Measurements from ENCODE around the gene TBX15.

TBX15 gene

DNA sequence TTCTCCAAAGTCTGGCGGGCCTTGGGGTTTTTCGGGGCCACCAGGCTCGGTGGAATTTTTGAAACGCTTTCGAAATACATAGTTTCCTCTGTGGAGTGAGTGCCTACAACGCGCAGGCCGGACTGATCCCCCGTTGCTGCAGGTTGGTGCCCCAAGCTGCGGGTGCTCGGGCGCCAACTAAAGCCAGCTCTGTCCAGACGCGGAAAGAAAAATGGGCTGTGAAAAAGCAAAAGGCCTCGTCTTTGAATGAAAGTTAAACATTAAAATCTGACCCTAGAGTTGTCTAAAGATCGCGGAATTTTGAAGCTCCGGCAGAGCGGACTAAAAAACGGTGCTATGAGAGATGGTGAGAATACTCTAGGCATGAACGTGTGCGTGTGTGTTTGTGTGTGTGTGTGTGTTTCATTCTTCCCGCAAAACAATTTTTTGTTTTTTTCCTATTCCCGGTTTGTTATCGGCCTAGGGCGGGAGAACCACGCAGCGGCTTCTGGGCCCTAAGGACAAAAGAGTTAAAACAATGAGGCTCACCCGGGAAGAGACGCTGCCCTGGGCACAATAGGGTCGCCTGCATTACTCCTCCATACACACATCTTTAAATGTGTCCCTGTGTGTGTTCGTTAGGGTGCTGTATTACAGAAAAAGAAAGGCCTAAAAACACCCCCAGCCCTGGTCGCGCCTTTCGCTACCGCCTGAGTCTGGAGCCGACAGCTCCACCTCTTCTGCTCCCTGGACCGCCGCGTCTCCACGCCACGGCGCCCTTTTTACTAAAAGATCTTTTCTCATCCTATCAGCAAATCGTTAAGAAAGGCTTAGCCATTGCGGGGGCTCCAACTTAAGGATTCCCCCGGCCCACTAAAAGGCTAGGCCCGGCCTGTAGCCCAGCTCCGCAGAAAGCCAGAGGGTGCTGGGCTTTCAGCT lies 3.2 kb downstream of the TBX15 start:
- DNase-seq = no peak

DNA sequence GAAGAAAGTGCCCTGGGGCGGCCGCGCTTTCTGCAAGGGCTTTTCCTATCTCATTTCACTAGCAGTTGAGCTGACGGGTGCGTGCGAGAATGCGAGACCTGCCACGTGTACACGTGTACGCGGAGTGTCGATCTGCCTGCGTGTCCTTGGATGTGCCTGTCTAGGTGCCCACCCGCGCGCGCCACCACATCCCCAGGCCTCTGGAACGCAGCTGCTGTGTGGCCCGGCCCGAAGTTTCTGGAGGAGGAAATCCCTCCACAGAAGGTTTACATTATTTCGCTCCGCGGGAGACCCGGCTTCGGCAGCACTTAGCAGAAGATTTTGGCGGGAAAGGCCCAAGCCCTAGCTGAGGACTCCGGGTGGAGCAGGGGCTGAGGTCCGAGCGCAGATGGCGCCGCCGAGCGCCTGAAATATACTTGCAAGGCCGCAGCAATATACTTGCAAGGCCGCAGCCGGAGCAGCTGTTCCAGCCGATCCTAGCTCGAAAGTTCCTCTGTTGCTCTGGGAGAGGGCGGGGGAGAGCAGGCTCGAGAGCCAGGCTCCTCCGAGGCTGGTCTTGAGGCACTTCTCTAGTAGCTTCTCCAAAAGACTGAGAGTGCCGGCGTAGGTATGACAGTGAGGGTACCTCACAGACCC lies 3.9 kb downstream of the TBX15 start:
- DNase-seq = no peak

DNA sequence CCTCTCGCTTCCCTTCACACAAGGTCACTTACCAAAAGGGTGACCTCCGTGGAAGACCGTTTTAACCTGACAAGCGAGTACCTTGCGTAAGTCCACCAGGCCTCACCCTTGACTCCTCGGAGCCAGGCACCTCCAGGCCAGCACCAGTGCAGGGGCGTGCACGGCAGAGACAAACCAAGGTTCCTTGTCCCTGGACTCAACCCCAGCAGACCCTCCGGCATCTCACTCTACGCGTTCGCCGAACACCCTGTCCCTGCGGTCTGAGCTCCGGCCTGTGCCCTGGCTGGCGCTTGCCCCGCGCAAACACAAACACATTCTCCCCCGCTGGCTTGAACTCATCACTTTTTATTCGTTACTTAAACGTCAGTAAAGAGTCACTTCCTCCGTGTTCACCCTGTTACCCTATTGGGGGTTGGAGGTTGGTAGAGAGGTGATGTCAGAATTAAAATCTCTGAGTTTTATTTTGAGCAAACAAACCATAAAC lies 4.5 kb downstream of the TBX15 start:
- no peak for DNase-seq

DNA sequence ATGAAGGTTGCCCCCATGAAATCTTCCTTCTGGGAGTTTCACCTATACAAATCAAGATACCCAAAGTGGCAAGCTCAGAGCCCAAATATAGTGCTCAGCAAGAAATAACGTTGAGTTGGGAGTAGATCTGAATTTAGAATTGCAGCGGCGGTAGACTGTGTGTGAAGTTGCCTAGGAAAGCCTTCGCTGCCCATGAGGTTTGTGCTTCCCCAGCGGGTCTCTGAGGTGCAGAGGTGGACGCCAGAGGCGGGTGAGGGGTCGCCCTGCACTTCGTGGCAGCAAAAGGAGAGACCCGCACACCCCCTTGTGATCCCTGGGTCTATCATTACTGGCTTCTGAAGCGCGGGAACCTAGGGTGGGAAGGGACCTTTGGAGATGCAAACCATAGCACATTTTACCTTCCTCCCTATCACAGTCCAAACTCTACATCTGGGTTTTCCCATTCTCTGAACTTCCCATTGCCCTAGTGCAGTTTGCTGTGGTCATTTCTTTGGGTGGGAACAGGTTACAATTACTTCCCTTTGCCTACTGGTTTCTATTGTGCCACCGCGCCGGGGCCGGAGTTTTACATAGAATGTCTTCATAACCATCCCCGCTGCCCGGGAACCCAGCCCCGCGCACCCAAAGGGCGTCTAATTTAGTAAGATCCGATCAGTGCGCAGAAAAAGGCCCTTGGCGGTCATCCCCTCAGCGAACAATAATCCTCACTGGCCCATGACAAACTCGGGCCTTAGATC lies 5.2 kb downstream of the TBX15 start:
- no peak for DNase-seq

DNA sequence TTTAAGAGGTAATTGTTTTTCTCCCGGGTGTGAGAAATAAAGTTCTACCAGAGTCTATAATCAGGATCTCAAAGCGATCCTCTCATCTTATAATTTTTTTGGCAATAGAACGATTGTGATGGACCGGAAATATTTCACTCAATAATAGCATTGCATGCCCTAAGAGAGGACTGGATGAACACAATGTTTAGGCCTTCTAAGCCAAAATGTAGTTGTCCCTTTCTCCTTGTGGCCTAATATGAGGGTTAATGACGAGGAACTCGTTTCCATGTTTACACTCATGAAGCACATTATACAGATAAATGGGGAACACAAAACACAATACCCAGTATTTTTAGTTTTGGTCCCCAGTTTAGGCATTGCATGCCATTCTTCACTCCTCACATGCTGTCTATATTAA lies 5.9 kb downstream of the TBX15 start:
- no peak for DNase-seq

DNA sequence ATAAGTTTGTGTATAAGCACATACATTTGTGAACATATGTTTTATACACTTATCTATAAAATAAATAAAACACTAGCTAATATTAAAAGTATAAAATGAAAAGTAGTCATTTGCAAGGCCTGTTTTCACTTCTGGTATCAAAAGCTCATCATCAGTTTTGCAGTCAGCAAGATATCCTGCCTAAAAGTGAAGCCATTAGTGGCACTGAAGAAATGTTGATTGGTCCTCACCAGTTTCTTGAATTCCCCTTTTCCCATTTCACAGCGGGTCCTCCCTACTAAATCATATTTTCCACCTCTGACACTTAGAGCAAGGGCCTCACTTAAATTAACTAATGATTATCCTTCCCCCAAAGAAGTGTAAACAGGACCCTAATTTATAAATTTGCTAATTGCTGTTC lies 6.7 kb downstream of the TBX15 start:
- DNase-seq = no peak

DNA sequence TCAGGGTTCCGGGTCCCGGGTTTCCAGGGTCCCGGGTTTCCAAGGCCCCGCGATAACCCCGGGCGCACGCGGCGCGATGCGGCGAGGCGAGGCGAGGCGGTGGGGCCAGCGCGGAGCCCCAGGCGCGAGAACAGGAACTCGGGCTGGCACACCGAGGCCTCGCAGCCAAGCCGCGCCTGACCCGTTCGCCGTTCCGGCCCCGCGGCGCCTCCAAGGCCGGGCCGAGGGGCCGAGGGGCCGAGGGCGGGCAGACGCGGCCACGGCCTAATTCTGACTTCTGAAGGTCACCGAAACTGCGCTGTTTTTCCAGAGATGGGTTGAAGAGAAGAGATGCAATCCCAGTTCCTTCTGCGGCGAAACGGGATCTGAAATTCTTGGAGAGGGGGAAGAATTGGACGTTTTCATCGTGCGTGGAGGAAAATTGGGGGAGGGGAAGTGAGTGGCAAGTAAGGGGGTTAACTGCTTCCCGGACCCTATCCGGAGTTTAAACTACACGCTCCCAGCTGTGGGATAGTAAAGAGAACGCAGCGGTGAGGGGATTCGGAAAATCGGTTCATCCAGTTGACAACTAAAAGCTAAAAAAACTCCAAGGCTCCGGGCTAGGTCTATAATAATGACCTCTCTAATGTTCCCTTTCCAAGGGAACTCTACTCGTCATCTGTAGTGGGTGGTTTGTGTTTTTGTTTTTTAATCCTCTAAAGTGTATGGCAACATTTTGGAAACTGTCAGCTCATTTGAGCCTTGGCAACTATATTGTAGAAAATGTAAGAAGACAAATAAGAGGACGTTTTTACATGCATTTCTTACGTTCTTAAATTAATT lies 8.2 kb downstream of the TBX15 start:
- DNase-seq = no peak

DNA sequence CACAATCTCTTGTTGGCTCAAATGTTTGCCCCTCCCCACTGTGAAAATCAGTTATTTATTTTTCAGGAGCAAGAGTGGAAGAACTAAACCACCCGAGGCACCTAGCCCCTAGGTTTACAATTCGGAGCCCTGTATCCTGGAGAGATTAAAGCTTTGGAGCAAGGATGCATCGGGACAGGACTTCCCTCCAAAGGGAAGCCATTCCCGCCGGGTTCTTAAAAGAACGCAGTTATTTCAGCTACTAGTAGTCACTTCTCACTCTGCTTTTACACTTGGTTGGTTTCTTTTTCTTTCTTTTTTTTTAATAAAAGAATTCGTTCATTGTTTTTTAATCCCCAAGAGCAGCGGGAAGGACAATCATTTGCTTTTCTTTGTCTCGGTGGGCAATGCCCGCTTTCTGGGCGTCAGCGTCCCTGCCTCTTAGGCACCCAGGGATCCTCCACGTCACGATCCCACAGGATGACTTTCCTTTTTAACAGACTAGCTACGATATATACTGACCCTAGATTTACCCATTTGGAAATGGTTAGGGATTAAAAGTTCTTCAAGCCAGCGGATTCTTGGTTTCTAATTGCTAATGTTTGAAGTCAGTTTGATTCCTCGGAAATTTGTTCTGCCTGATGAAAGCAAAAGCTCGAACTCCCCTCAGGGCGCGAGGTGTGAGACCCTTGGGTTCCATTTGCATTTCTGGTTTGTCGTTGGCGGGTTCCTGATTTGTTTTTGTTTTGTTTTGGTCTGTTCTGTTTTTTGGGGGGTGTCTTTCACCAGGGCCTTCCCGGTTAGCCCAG lies 9.0 kb downstream of the TBX15 start:
- no peak for DNase-seq

DNA sequence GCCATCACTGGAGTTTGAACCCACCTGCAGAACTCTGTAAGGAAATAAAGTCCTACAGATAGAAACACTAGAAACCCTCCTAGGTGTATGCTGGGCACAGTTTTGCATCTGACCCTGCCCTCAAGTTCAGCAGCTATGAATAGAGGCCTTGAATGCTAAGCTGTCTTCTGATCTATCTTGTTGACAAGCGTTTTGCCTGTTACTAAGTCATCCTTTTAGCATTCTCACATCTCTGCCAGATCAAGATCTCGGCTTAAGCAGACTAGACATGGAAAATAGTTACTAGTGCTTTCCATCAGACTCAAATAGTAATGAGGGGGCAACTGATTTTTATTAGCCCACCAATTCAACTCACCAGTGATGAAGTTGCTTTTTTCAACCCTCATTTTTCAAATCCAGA lies 10.5 kb downstream of the TBX15 start:
- no peak for DNase-seq

DNA sequence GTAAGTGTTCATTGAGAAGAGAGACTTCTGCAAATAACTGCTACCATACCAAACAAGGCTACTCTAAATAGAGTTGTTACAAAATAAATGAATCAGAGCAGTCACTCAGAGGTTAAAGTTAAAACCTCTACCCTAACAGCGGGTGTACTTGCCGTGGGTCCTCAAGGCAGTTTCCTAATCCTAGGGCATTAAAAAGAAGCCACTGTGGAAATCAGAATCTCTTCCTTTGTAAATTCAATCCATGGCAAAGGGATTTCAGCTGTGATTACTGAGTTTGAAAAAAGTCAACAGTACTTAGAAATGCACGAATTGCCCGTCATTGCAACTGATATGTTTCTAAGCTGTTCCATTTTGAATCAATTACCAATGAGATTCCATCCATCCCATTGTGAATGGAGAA lies 13.5 kb downstream of the TBX15 start:
- DNase-seq = no peak

DNA sequence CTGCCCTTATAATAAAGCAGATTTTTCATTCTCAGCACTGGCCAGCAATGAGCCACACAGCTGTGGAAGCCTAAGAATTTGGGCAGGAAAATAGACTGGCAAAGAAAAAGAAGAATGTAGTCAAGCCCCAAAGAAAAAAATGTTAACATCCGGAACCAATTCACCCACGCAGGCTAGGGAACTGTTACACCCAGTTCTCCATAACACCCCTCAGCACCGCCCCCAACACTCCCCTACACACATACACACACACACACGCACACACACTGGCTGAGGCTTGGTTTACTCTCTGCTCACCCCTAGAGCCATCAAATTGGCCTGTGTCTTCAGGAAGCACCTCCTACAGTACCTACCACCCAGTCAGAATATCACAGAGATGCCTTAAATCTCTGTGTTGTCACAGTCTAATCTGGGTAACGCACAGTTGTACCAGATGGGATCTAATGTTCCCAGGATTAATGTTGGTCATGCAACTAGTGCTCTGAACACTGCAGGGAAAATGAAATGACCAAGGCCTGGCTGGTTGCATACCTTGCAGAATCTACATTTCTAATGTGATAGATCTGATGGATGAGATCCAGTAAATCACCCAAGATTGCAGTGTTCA lies 14.5 kb downstream of the TBX15 start:
- no peak for DNase-seq

DNA sequence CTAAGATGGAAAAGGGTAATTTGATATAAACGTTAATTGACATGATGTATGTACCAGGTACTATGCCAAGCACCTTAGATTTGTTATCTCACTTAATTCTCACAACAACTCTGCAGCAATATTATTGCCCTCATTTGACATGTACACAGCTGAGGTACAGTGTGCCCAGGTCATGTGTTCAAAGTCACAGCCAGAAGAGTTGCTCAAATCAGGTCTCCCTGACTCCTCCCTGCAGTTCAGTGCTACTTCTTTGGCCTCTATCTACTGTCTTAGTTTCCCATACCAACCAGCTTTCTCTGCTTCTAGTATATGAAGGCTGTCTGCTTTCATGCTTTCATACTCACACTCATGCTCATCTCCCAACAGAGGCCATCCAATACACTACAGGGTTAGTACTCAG lies 15.1 kb downstream of the TBX15 start:
- no peak for DNase-seq

DNA sequence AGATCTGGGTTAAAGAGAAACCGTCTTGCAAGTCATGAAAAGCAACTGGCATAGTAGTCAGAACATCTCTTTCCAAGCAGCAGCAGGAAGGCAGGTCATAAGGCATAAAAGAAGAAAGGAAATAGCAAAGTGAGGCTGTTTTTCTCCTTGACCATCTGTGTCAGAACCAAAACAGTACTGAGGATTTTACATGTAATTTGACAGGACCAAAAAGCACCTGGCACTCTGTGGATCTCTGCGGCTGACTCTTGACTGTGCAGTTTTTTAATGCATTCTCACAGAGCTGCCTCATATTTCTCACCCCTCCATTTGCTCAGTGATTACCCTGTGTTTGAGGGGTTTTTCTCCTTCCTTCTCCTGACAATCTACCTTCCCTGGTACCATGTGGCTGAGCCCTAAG lies 17.7 kb downstream of the TBX15 start:
- no peak for DNase-seq

DNA sequence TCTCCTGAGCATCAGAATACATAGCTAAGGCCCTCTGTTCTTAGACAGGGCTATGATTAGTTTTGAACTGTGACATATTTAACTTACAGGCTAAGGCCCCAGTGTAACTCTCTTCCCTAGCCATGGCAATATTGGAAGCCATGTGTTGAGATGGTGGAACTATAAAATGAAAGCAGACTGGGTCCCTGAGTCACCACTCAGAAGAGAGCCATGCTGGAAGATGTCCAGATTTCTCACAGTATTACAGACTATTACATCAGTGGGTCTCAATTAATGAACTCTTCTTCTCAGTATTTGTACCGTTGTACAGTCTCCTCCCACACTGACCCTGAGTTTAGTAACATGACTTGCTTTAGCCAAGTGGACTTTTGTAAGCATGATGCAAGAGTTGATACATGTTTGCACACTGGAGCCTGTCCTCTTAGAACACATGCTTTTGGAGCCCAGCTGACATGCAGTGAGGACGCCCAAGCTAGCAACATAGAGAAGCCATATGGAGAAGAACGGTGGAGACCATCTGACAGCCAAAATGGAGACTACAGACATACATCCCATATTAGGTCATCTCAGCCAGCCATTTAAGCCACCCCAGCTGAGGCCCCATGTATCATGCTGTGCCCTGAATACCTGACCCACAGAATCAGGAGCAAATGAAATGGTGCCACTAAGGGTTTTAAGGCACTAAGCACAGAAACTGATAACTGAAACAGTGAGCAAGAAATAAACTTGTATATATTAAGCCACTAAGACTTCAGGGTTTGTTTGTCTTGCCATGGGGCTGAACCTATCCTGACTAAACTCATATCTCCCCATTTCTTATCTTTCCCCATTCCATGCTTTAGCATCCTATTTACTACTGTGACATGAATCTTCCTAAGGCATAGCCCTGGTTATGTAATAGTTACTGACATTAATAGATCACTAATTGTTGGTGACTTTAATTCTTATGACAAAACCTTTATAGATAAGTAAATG lies 24.4 kb downstream of the TBX15 start:
- no peak for DNase-seq

DNA sequence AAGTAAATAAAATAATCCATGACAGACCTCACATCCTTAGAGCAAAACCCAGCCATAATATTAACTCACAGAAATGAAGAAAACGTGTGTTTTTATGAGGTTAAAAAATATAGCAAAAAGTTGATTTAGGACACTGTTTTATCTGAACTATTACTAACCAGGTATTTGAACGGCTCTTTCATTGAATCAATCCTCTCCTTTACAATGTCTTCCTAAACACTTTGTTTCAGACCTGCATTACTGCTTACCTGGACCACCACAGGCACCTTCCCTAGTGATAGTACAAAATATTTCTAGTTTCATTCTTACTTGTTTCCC lies 25.0 kb downstream of the TBX15 start:
- DNase-seq = no peak

DNA sequence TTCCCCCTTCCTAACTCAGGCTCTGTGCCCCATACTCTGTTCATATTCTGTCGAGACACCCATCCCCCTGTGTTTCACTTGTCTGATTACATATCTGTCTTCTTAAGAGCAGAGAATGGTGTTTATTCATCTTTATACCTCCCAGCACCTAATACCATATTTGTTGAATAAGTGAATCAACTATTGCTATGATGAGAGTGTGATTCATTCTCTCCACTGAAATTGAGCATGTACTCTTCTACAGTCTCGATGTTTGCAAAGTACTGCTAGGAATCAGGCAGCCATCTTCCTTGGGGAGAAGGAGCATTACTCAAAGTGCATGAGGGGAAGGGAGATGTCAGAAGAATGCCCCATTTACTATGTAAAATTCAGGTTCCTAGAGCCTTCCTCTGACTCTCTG lies 27.0 kb downstream of the TBX15 start:
- no peak for DNase-seq

DNA sequence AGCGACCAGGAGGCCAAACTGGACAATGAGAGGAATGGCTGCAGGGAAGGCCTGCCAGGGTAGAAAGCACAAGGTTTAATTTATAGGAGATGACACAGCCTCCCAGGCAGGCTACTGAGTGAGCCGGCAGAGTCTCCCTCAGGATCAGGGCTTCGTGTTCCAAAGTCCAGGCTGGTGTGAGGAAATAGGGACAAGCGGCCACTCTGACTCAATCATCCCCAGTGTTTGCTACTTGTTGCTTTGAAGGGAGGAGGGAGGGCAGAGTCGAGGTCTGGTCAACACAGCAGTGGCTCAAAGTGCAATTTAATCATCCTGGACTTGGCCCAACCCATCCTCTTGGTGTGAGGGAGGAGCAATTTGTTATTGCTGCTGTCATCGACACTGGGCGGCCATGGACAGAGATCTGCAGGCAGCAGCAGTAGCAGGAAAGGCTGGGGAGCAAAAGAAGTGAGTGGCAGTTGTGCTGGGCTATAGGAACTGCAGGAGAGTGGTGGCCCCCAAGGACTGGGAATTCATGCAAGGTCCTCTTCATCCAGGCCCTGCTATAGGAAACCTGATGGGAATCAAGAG lies 27.5 kb downstream of the TBX15 start:
- DNase-seq = no peak

DNA sequence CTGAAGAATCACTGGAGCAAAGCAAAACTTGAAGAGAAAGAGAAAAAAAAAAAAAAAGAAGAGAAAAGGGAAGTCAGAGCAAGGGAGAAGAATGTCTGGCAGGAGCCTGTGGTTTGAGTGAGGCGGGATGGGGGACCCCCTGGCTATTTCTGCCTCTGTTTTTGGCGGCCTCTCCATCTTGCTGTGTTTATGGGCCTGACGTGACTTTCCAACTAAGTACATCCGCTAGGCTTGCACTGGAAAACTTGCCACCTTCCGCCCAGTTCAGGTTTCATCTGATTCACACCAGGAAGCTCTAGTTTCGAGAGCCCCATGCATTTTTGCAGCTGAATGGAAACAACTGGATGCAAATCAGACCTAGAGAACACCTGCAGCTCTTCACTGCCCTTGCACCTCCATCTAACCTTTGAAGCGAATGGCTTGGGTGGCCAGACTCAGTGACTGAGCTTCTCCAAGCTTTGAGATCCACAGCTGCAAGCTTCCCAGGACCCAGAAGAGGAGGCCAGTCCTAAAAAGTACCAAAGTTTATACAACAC lies 28.0 kb downstream of the TBX15 start:
- DNase-seq = no peak

DNA sequence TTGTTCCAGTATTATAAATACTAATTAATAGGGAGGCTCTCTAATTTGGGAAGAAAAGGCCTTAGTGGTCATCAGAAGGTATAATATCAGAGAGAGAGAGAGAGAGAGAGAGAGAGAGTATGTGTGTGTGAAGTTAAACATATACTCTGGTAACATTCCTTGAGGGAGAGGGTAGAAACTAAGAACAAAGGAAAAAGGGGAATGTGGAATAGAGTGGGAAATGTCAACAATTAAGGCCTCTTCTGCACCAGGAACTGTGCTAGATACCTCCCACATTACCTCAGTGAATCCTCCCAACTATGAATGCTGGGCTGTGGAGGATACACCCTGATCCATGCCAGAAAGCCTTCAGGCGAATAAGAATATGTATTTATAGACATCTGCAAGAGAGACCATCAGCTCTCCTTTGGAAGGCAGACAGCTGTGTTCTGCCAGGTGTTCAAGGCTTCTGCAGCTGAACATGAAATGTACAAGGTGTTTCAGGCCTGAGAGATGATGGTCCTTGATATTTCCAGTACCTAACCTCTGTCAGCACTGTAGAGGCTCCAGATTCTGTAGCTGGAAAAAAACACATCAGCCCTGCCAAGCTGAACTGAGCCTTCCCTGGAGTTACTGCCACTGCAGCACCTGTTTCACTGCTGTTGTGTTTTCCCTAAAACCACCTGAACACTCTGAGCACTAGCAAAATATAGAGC lies 29.1 kb downstream of the TBX15 start:
- no peak for DNase-seq

All from NCI-H1048 (cell line).